Endodermal cell (in vitro differentiated cells): ENCODE data around the gene LRFN2. TPM values are rescaled to one million over a fixed set of nuclear protein-coding genes. Genes with fewer than 3 reads are reported as not detected.

Source experiments
- DNase-seq: peaks from one replicate; pipeline ENCODE4 v3.0.0-alpha.2; 2017
- H3K27ac ChIP-seq: 2 replicates; pipeline ENCODE4 v1.5.1; 2013; ENCODE audit warnings: mild to moderate bottlenecking, low read depth, low read length, moderate library complexity
- H3K27me3 ChIP-seq: 2 replicates; pipeline ENCODE4 v1.6.1; 2013; ENCODE audit warnings: mild to moderate bottlenecking, low read length, moderate library complexity; ENCODE audit not compliant: insufficient read depth, control insufficient read depth, poor library complexity, severe bottlenecking
- H3K36me3 ChIP-seq: 2 replicates; pipeline ENCODE4 v1.7.0; 2013; ENCODE audit warnings: mild to moderate bottlenecking, low read length, moderate library complexity; ENCODE audit not compliant: control insufficient read depth, insufficient read depth
- H3K4me1 ChIP-seq: one replicate; pipeline ENCODE4 v1.7.0; 2013; ENCODE audit warnings: low read length; ENCODE audit not compliant: control insufficient read depth, insufficient read depth
- H3K4me3 ChIP-seq: 2 replicates; pipeline ENCODE4 v1.5.1; 2013; ENCODE audit warnings: mild to moderate bottlenecking, low read length, moderate library complexity
- H3K9ac ChIP-seq: 2 replicates; pipeline ENCODE4 v1.6.1; 2013; ENCODE audit warnings: mild to moderate bottlenecking, low read length, moderate library complexity; ENCODE audit not compliant: poor library complexity, severe bottlenecking; ENCODE audit errors: extremely low read depth
- H3K9me3 ChIP-seq: 2 replicates; pipeline ENCODE4 v1.6.1; 2013; ENCODE audit warnings: mild to moderate bottlenecking, low read length, moderate library complexity; ENCODE audit not compliant: control insufficient read depth
- H3K27ac Mint-ChIP-seq: 2 replicates; pipeline ENCODE4 v1.8.0; 2020; ENCODE audit warnings: mixed read lengths
- H3K27me3 Mint-ChIP-seq: 2 replicates; pipeline ENCODE4 v1.8.0; 2021; ENCODE audit warnings: mild to moderate bottlenecking, mixed read lengths; ENCODE audit not compliant: insufficient read depth
- H3K36me3 Mint-ChIP-seq: 2 replicates; pipeline ENCODE4 v1.8.0; 2020; ENCODE audit warnings: low read depth, mixed read lengths
- H3K4me1 Mint-ChIP-seq: 2 replicates; pipeline ENCODE4 v1.8.0; 2020; ENCODE audit warnings: mixed read lengths
- H3K4me3 Mint-ChIP-seq: 2 replicates; pipeline ENCODE4 v1.8.0; 2020; ENCODE audit warnings: mild to moderate bottlenecking, moderate library complexity, mixed read lengths
- H3K9me3 Mint-ChIP-seq: 2 replicates; pipeline ENCODE4 v1.8.0; 2020; ENCODE audit warnings: mild to moderate bottlenecking, mixed read lengths
- CTCF ChIP-seq: fragments of 200-600 bp; sonication (generic); conservative IDR thresholded peaks from 2 replicates; pipeline ENCODE4 v1.5.0; 2021; ENCODE audit warnings: antibody characterized with exemption, mild to moderate bottlenecking
- WGBS, 2 experiments: methylation state at CpG; one replicate each; pipeline versions ENCODE4 v1.1.5 to v1.1.7; 2013; ENCODE audit warnings: missing lambda C conversion rate in 2 of 2, mixed read lengths in 1 of 2; ENCODE audit not compliant: insufficient coverage in 1 of 2, insufficient read length in 1 of 2; 5-methylcytosine and 5-hydroxymethylcytosine counted together
- total RNA-seq, 2 donors: library from RNA; stranded (reverse); fragmentation: NEBNext Ultra II Directional in 1 of 2; extraction: Animal tissue kit (Norgen Biotek cat#: 25700) in 1 of 2; gene quantifications; 2 replicates in 1 of 2; 3 replicates in 1 of 2; pipeline ENCODE4 v1.2.1, GENCODE V29; 2021

Gene LRFN2
- total RNA-seq, 2 donors from 2014 or later, result 0.15 TPM; not detected in 1

- DNase-seq, result no peak
- no peak overlapping the region for H3K4me3 Mint-ChIP-seq
- H3K36me3 Mint-ChIP-seq, result no peaks in the 10 kb centered on the region
- peak; percentile 64 for TF ChIP-seq CTCF
- Histone ChIP-seq H3K4me3 (no peak overlapping the region), H3K4me1 (no peaks in the 10 kb centered on the region), H3K9me3 (no peaks in the 10 kb centered on the region), H3K27me3 (no peaks in the 10 kb centered on the region), H3K9ac (no peak overlapping the region), H3K36me3 (no peaks in the 10 kb centered on the region), H3K27ac (no peak overlapping the region)
- WGBS, 2 experiments, result 81 to 100% methylated on average over 1 to 2 of the region's 4 CpGs
- H3K27ac Mint-ChIP-seq, result no peak overlapping the region
- no peaks in the 10 kb centered on the region for H3K9me3 Mint-ChIP-seq
- no peaks in the 10 kb centered on the region for H3K4me1 Mint-ChIP-seq
- no peaks in the 10 kb centered on the region for H3K27me3 Mint-ChIP-seq
Measured at GRCh38 chr6:40577672-40578071, 9.5 kb downstream of the LRFN2 start.

GRCh38 chr6:40573221-40573620, 13.9 kb downstream of the LRFN2 start:
- Histone ChIP-seq H3K9ac (no peak overlapping the region), H3K4me3 (no peak overlapping the region), H3K4me1 (no peaks in the 10 kb centered on the region), H3K27me3 (no peaks in the 10 kb centered on the region), H3K9me3 (no peaks in the 10 kb centered on the region), H3K36me3 (no peaks in the 10 kb centered on the region), H3K27ac (no peak overlapping the region)
- TF ChIP-seq CTCF, result no peak
- 90% methylated on average over 4 to 5 of the region's 5 CpGs for WGBS, 2 experiments
- no peaks in the 10 kb centered on the region for H3K9me3 Mint-ChIP-seq
- H3K4me1 Mint-ChIP-seq, result no peaks in the 10 kb centered on the region
- no peaks in the 10 kb centered on the region for H3K36me3 Mint-ChIP-seq
- H3K27ac Mint-ChIP-seq, result no peak overlapping the region
- H3K4me3 Mint-ChIP-seq, result no peak overlapping the region
- no peaks in the 10 kb centered on the region for H3K27me3 Mint-ChIP-seq
- no peak for DNase-seq

GRCh38 chr6:40569162-40569910, 17.8 kb downstream of the LRFN2 start:
- H3K4me3 ChIP-seq, result no peak overlapping the region
- no peaks in the 10 kb centered on the region for H3K36me3 ChIP-seq
- no peak overlapping the region for H3K4me3 Mint-ChIP-seq
- DNase-seq, result no peak
- H3K27ac ChIP-seq, result no peak overlapping the region
- H3K9me3 ChIP-seq, result no peaks in the 10 kb centered on the region
- H3K4me1 Mint-ChIP-seq, result no peaks in the 10 kb centered on the region
- H3K27me3 Mint-ChIP-seq, result peaks cover 3% of the 10 kb centered on the region
- no peaks in the 10 kb centered on the region for H3K36me3 Mint-ChIP-seq
- peaks cover 2% of the 10 kb centered on the region for H3K9me3 Mint-ChIP-seq
- 90 to 91% methylated on average over 6 to 8 of the region's 8 CpGs for WGBS, 2 experiments
- no peaks in the 10 kb centered on the region for H3K4me1 ChIP-seq
- TF ChIP-seq CTCF, result no peak
- H3K9ac ChIP-seq, result no peak overlapping the region
- H3K27ac Mint-ChIP-seq, result peak overlapping the region; percentile 44
- H3K27me3 ChIP-seq, result no peaks in the 10 kb centered on the region
